SH-SY5Y (cell line): ENCODE results near the gene CD8B.

Experiments used
- GATA2 ChIP-seq: IDR thresholded peaks from 2 replicates; pipeline ENCODE4 v1.6.1; 2011; ENCODE audit warnings: mild to moderate bottlenecking, low read depth, low read length
- GATA3 ChIP-seq: IDR thresholded peaks from 2 replicates; pipeline ENCODE4 v1.6.1; 2011; ENCODE audit warnings: low read depth, mild to moderate bottlenecking, low read length, moderate library complexity

GRCh38 chr2:86833315-86833714 is 28.4 kb downstream of the CD8B start:
- no peak for TF ChIP-seq GATA3
- TF ChIP-seq GATA2: no peak
